ENCODE measurements around the gene SPEF1.
"Not testable (repeated sequence)": the region's sequence is repeated elsewhere in the genome, so short reads cannot be mapped to it uniquely, and the experiment has no call there.

Gene SPEF1

GRCh38 chr20:3811467-3812258 is 30.4 kb upstream of the SPEF1 start:
- peak; percentile 68 to 92 (median 81) for DNase-seq (ENCODE audit: low read depth in 4 of 4, low spot score in 1 of 4)

- DNase-seq (ENCODE audit: low read depth in 4 of 4, low spot score in 1 of 4): no peak
These were observed 27.3 kb upstream of the SPEF1 start for GRCh38 chr20:3808544-3808943.

- no peak for DNase-seq (ENCODE audit: low read depth in 4 of 4, low spot score in 1 of 4)
These were observed 23.5 kb upstream of the SPEF1 start for GRCh38 chr20:3804781-3805180.

GRCh38 chr20:3804254-3804751 is 23.1 kb upstream of the SPEF1 start:
- DNase-seq (ENCODE audit: low read depth in 4 of 4, low spot score in 1 of 4): no peak

GRCh38 chr20:3803854-3804253 is 22.6 kb upstream of the SPEF1 start:
- DNase-seq (ENCODE audit: low read depth in 4 of 4, low spot score in 1 of 4): no peak

GRCh38 chr20:3803289-3803688 is 22.0 kb upstream of the SPEF1 start:
- no peak for DNase-seq (ENCODE audit: low read depth in 4 of 4, low spot score in 1 of 4)

GRCh38 chr20:3802524-3803239 is 21.4 kb upstream of the SPEF1 start:
- DNase-seq (ENCODE audit: low read depth in 4 of 4, low spot score in 1 of 4): no peak

GRCh38 chr20:3801846-3802245 is 20.6 kb upstream of the SPEF1 start:
- no peak for DNase-seq (ENCODE audit: low read depth in 4 of 4, low spot score in 1 of 4)

- DNase-seq (ENCODE audit: low read depth in 4 of 4, low spot score in 1 of 4): no peak
These were observed 20.1 kb upstream of the SPEF1 start for GRCh38 chr20:3801299-3801698.

- no peak for DNase-seq (ENCODE audit: low read depth in 4 of 4, low spot score in 1 of 4)
These were observed 19.6 kb upstream of the SPEF1 start for GRCh38 chr20:3800878-3801260.

GRCh38 chr20:3800256-3800877 is 19.1 kb upstream of the SPEF1 start:
- DNase-seq (ENCODE audit: low read depth in 4 of 4, low spot score in 1 of 4): no peak

- no peak for DNase-seq (ENCODE audit: low read depth in 4 of 4, low spot score in 1 of 4)
These were observed 17.6 kb upstream of the SPEF1 start for GRCh38 chr20:3798908-3799248.

GRCh38 chr20:3798373-3798768 is 17.1 kb upstream of the SPEF1 start:
- DNase-seq (ENCODE audit: low read depth in 4 of 4, low spot score in 1 of 4): no peak

- DNase-seq (ENCODE audit: low read depth in 4 of 4, low spot score in 1 of 4): no peak
These were observed 16.5 kb upstream of the SPEF1 start for GRCh38 chr20:3797592-3798372.

GRCh38 chr20:3797226-3797545 is 15.9 kb upstream of the SPEF1 start:
- no peak for DNase-seq (ENCODE audit: low read depth in 4 of 4, low spot score in 1 of 4)

GRCh38 chr20:3796477-3797225 is 15.4 kb upstream of the SPEF1 start:
- no peak for DNase-seq (ENCODE audit: low read depth in 4 of 4, low spot score in 1 of 4)

- peak; percentile 68 to 91 (median 78) for DNase-seq (ENCODE audit: low read depth in 4 of 4, low spot score in 1 of 4)
These were observed 14.5 kb upstream of the SPEF1 start, which contains the start of gene CDC25B for GRCh38 chr20:3795511-3796468. CDC25B (plus strand) TSS chr20:3796310; CDS start chr20:3796532, 222 bp downstream.

- DNase-seq (ENCODE audit: low read depth in 4 of 4, low spot score in 1 of 4): no peak
These were observed 13.6 kb upstream of the SPEF1 start for GRCh38 chr20:3794701-3795420.

GRCh38 chr20:3794168-3794567 is 12.9 kb upstream of the SPEF1 start:
- DNase-seq (ENCODE audit: low read depth in 4 of 4, low spot score in 1 of 4): not testable (repeated sequence)

Data from stimulated activated CD4-positive, alpha-beta T cell treated with anti-CD3 and anti-CD28 coated beads, Interleukin-1b, Interleukin-23, amount 100 ng/mL, for 24 hours (primary cell).